Ramos (cell line): ENCODE results near the gene SERPINA12.

Experiments
- in situ Hi-C: fragments of 300-500 bp; cut with MboI; formaldehyde crosslinking; loops from one replicate; pipeline ENCODE4 v1.14.3; 2022; ENCODE audit warnings: low sequenced_read_pairs; ENCODE audit not compliant: unreplicated experiment

Gene SERPINA12

GRCh38 chr14:94469261-94469660 lies 40.0 kb downstream of the SERPINA12 start:
- in situ Hi-C loops, result no loop called here

GRCh38 chr14:94467728-94468520 lies 41.3 kb downstream of the SERPINA12 start:
- in situ Hi-C loops, result no loop called here

DNA sequence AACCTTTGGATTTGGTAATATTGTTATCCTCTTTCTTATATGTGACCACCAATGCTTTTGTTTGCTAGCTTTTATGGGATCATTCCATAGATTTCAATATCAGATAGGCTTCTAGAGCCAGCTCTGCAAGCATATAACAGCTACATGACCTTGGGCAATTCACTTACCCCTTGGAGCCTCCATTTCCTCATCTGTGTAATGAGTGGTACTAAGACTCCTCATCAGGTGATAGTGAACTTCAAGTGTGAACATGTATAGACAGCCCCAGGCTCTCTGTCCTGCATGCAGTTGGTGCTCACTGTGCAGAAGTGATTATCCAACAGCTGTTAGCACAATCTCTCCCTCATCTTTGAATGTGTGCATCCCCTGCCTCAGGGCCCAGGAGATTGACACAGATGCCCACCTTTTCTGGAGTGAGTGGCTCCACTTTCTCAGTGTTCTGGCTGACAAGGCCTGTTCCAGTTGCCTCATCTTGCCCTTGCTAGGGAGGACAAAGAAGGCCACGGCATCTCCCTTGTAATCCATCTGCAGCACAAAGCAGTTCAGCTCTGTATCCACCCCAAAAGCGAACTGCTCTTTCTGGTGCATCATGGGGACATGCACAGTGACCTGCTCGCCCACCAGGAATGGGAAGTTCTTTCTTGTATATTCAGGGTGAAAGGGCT lies 42.4 kb downstream of the SERPINA12 start:
- in situ Hi-C loops, result no loop called here

GRCh38 chr14:94465042-94465441 lies 44.2 kb downstream of the SERPINA12 start:
- in situ Hi-C loops, result no loop called here

GRCh38 chr14:94464290-94464689 lies 45.0 kb downstream of the SERPINA12 start:
- in situ Hi-C loops, result no loop called here

GRCh38 chr14:94462763-94463572 lies 46.3 kb downstream of the SERPINA12 start:
- in situ Hi-C loops, result no loop called here

- in situ Hi-C loops, result no loop called here
These were observed 47.1 kb downstream of the SERPINA12 start for GRCh38 chr14:94462219-94462551.

- in situ Hi-C loops, result no loop called here
These were observed 47.6 kb downstream of the SERPINA12 start for GRCh38 chr14:94461526-94462218.

DNA sequence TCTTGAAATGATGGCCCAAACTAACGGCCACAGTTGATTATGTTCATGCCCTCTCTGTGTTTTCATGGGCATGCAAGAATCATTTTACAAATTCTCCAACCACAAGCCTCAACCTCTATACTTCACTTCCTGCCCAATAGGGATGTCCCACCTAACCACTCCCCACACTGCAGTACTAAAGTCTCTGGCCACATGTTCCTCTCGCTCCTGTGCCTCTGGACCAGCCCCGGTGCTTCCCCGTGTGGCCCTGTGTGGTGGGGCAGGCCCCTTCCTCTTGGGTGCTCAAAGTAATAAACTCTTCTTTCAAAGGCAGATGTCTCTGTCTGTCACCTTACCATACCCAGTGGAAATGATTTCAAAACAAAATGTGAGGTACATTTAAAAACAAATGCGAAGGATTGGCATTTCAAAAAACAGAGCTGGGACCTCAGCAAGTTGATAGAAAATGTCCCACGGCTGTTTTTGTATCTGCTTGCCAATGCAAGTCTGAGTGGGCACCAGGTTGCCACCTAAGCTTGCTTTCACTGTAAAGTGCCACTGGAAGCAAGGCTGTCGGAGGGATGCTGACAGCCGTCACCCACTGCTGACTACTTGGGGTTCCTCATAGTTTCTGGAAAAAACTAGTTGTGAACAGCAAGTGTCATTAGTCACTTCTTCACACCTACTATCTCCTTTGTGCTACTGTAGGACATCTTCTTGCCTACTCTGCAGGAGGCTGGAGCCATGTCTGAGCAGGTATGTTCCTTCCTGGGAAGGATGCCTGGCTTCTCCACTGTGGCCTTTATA lies 48.4 kb downstream of the SERPINA12 start:
- in situ Hi-C loops, result no loop called here

GRCh38 chr14:94458558-94459205 lies 50.6 kb downstream of the SERPINA12 start:
- in situ Hi-C loops, result no loop called here

- in situ Hi-C loops, result no loop called here
These were observed 51.2 kb downstream of the SERPINA12 start for GRCh38 chr14:94458096-94458495.

DNA sequence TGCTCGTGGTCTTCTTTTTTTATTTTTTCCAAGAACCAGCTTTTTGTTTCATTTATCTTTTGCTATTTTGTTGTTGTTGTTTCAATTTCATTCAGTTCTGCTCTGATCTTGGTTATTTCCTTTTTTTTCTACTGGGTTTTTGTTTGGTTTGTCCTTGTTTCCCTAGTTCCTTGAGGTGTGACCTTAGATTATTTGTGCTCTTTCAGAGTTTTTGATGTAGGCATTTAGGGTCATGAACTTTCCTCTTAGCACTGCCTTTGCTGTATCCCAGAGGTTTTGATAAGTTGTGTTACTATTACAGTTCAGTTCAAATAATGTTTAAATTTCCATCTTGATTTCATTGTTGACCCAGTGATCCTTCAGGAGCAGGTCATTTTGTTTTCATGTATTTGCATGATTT lies 53.3 kb downstream of the SERPINA12 start:
- in situ Hi-C loops, result no loop called here

DNA sequence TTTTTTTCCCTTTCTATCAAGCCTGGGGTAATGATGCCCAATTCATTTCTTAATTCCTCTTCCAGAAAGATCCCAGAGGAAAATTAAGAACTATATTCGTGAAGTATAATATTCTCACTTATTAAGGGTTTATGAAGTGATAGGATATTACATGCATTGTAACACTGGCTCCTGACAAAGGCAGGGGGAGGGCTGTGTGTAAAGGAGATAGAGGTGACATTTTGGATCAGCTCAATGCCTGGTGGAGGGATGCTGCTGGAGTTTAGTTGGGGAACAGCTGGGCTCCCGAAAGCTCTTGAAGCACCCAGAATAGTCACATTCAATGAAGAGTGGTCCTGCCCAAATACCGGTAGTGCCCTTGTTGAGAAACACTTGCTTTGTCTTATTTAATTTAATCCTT lies 57.4 kb downstream of the SERPINA12 start:
- in situ Hi-C loops, result no loop called here

- in situ Hi-C loops, result no loop called here
These were observed 58.0 kb downstream of the SERPINA12 start for GRCh38 chr14:94451091-94451771.

GRCh38 chr14:94450722-94451090 lies 58.6 kb downstream of the SERPINA12 start:
- in situ Hi-C loops, result no loop called here

GRCh38 chr14:94449930-94450329 lies 59.3 kb downstream of the SERPINA12 start:
- in situ Hi-C loops, result no loop called here

DNA sequence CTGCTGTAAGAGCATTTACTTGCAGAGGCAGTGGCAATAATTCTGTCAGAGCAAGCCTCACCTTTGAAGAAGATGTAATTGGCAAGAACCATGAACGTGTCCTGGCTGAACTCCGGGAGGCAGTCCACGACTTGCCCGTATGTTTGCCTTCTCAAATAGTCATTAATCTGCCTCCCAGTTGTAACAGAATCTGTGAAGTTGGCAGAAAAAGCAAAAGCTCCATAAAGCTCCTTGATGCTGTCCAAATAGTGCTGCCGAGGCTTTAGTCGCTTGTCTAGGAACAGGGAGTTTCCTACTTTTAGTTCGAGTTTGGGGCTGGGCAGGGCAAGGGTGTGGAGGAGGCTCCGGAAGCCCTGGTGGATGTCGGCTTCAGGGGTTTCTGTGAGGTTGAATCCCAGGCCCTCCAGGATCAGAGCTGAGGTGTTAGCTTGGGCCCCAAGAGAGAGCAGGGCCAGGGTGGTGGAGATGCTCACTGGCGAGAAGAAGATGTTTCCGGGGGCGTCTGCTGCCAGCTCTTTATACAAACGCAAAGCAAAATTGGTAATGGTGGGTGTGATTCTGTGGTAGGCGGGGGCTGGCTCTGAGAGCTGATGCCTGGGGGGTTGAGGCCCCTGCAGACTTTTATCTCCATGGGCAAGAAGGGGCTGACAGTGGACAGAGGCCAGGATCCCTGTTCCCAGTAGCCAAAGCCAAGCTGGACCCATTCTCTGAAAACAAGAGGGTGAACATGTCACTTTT lies 61.0 kb downstream of the SERPINA12 start:
- in situ Hi-C loops, result no loop called here

GRCh38 chr14:94447206-94447605 lies 62.1 kb downstream of the SERPINA12 start:
- in situ Hi-C loops, result no loop called here
